Lower lobe of right lung (tissue), 2 donors: Measurements from ENCODE around the gene KRT14. TPM values are rescaled to one million over a fixed set of nuclear protein-coding genes. Genes with fewer than 3 reads are reported as not detected.

Experiments used
- ATAC-seq, 2 donors: fragments of 200-7000 bp; cut with Tn5 transposase; one replicate each; pipeline ENCODE4 v1.9.1; 2020 to 2022; ENCODE audit warnings: mild to moderate bottlenecking in 2 of 2, moderate library complexity in 2 of 2
- DNase-seq: peaks from one replicate; pipeline ENCODE4 v3.0.0-alpha.2; 2020
- H3K27ac ChIP-seq: fragments of 200-600 bp; one replicate; pipeline ENCODE4 v1.8.0; 2022
- H3K27me3 ChIP-seq: fragments of 200-600 bp; one replicate; pipeline ENCODE4 v1.8.0; 2022; ENCODE audit warnings: low read depth
- H3K36me3 ChIP-seq: fragments of 200-600 bp; one replicate; pipeline ENCODE4 v1.8.0; 2022; ENCODE audit warnings: mild to moderate bottlenecking
- H3K4me1 ChIP-seq: fragments of 200-600 bp; one replicate; pipeline ENCODE4 v1.8.0; 2022
- H3K4me3 ChIP-seq: fragments of 200-600 bp; one replicate; pipeline ENCODE4 v1.8.0; 2022; ENCODE audit warnings: mild to moderate bottlenecking
- H3K9me3 ChIP-seq: fragments of 200-600 bp; one replicate; pipeline ENCODE4 v1.8.0; 2022
- intact Hi-C: fragments of 100-400 bp; cut with DNase I; formaldehyde crosslinking; loops from one replicate; pipeline ENCODE4 v1.11.0; 2022
- long read RNA-seq: library from polyadenylated mRNA; unstranded; transcript quantifications from one replicate; pipeline ENCODE4 v2.0.0, GENCODE V29; 2021
- total RNA-seq: library from RNA; stranded (reverse); fragmentation: NEBNext Ultra II Directional; extraction: Animal tissue kit (Norgen Biotek cat#: 25700); gene quantifications from one replicate; pipeline ENCODE4 v1.2.1, GENCODE V29; 2021
- TF ChIP-seq, protein P1 (sequence below): fragments of 200-600 bp; IDR thresholded peaks from one replicate; pipeline ENCODE4 v1.8.0; 2022; ENCODE audit warnings: antibody characterized with exemption, mild to moderate bottlenecking
- donor health status: DM: no; HTN: yes; CAD: no; lungs with severe emphysema.

KRT14 gene
- not detected for total RNA-seq
- long read RNA-seq: 0 reads

- no peaks in the 10 kb centered on the region for H3K4me1 ChIP-seq
- DNase-seq (no peak), ATAC-seq (no peak)
- no peak within 1 kb of the TSS for H3K4me3 ChIP-seq
- H3K36me3 ChIP-seq: no peaks in the 10 kb centered on the region
- H3K9me3 ChIP-seq: no peaks in the 10 kb centered on the region
- no peak within 1 kb of the TSS for H3K27ac ChIP-seq
- intact Hi-C loops: no loop called here
- no peaks in the 10 kb centered on the region for H3K27me3 ChIP-seq
- TF ChIP-seq, protein P1, sequence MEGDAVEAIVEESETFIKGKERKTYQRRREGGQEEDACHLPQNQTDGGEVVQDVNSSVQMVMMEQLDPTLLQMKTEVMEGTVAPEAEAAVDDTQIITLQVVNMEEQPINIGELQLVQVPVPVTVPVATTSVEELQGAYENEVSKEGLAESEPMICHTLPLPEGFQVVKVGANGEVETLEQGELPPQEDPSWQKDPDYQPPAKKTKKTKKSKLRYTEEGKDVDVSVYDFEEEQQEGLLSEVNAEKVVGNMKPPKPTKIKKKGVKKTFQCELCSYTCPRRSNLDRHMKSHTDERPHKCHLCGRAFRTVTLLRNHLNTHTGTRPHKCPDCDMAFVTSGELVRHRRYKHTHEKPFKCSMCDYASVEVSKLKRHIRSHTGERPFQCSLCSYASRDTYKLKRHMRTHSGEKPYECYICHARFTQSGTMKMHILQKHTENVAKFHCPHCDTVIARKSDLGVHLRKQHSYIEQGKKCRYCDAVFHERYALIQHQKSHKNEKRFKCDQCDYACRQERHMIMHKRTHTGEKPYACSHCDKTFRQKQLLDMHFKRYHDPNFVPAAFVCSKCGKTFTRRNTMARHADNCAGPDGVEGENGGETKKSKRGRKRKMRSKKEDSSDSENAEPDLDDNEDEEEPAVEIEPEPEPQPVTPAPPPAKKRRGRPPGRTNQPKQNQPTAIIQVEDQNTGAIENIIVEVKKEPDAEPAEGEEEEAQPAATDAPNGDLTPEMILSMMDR: no peak
These were observed at the start of gene KRT14 for GRCh38 chr17:41586863-41587495. TSS of gene KRT14 (minus strand) at chr17:41586895. CDS start at chr17:41586834, 61 bp downstream.

DNA sequence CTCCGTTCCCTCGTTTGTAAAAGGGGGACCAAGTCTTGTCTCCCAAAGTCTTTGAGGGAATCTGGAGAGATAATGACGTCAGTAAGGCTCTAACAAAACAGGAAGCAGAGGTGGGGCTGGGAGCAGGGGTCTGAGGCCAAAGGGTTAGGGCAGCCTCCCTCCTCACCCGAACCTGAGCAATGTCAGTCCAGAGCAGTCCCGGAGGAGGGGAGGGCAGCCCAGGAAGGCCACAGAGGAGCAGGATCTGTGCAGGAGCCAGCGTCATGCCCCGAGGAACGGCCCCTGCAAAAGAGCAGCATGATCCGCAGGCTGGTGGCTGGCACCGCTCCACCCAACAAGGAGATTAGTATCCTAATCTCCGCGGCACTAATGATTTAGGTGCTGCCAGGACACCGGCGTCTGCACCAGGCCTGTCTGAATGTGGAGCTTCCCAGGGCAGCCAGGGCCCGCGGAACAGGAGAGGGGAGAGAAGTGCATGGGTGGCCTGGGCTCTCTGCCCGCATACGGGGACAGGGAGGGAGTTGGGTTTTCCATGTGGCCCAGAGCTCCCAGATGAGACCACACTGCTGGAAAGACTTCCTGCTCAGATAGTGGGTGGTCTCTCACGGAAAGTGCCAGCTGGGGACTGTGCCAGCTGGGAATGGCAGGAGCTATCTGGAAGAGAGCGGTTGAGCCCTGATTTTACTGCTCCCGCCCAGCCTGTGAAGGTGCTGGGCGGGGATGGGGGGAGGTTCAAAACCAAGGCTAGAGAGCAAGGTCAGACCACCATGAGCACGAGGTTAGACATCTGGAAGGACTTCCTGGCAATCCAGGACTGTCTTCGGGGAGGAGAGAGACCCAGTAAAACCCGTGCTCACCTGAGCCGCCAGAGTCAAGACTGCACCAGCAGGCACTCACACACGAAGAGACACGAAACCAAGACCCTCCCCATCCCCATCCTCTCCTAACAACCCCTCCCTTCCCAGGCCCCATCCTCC, 48.7 kb upstream of the KRT14 start:
- ATAC-seq: no peak
- H3K4me3 ChIP-seq: no peak overlapping the region
- TF ChIP-seq, protein P1: no peak
- H3K27me3 ChIP-seq: no peaks in the 10 kb centered on the region
- H3K36me3 ChIP-seq: no peaks in the 10 kb centered on the region
- H3K9me3 ChIP-seq: no peaks in the 10 kb centered on the region
- DNase-seq: no peak
- no peak overlapping the region for H3K27ac ChIP-seq
- no peaks in the 10 kb centered on the region for H3K4me1 ChIP-seq
- intact Hi-C loops: no loop called here

GRCh38 chr17:41634639-41635038, 47.9 kb upstream of the KRT14 start:
- Histone ChIP-seq H3K36me3 (no peaks in the 10 kb centered on the region), H3K27ac (no peak overlapping the region), H3K4me1 (no peaks in the 10 kb centered on the region), H3K9me3 (no peaks in the 10 kb centered on the region), H3K27me3 (no peaks in the 10 kb centered on the region), H3K4me3 (no peak overlapping the region)
- DNase-seq (no peak), ATAC-seq (no peak)
- intact Hi-C loops: no loop called here
- TF ChIP-seq, protein P1: no peak

- H3K4me3 ChIP-seq: no peak overlapping the region
- H3K27me3 ChIP-seq: no peaks in the 10 kb centered on the region
- no peak overlapping the region for H3K27ac ChIP-seq
- ATAC-seq (no peak), DNase-seq (no peak)
- intact Hi-C loops: no loop called here
- TF ChIP-seq, protein P1: no peak
- no peaks in the 10 kb centered on the region for H3K4me1 ChIP-seq
- H3K36me3 ChIP-seq: no peaks in the 10 kb centered on the region
- no peaks in the 10 kb centered on the region for H3K9me3 ChIP-seq
These were observed 47.0 kb upstream of the KRT14 start for GRCh38 chr17:41633556-41634199.

DNA sequence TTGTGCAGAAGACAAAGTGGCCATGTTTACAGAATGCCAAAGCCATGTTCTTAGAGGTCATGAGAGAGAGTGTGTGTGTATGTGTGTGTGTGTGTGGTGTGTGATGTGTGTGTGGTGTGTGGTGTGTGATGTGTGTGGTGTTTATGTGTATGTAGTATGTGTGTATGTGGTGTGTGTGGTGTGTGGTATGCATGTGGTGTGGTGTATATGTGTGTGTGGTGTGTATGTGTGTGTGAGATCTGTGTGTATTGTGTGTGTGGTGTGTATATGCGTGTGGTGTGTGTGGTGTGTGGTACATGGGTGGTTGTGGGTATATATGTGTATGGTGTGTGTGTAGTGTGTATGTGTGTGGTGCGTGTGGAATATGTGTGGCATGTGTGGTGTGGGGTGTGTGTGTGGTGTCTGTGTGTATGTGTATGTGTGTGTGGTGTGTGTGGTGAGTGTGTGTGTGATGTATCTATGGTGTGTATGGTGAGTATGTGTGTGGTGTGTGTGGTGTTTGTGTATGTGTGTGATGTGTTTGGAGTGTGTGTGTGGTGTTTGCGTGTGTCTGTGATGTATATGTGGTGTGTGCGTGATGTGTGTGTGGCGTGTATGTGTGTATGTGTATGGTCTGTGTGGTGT, 45.9 kb upstream of the KRT14 start:
- DNase-seq (no peak), ATAC-seq (no peak)
- Histone ChIP-seq H3K9me3 (no peaks in the 10 kb centered on the region), H3K36me3 (no peaks in the 10 kb centered on the region), H3K4me1 (no peaks in the 10 kb centered on the region), H3K27me3 (no peaks in the 10 kb centered on the region), H3K27ac (no peak overlapping the region), H3K4me3 (no peak overlapping the region)
- TF ChIP-seq, protein P1: no peak
- intact Hi-C loops: no loop called here
